Transverse colon (tissue), 4 donors: Measurements from ENCODE around the gene KRTAP4-8. TPM values are rescaled to one million over a fixed set of nuclear protein-coding genes. Genes with fewer than 3 reads are reported as not detected.
"Not testable (repeated sequence)": the region's sequence is repeated elsewhere in the genome, so short reads cannot be mapped to it uniquely, and the experiment has no call there.

ENCODE experiments used
- DNase-seq: peaks from one replicate; pipeline ENCODE4 v3.0.0-alpha.2; 2019
- H3K27ac ChIP-seq, 4 donors: fragments of 200-600 bp; sonication (generic); 2 replicates each; pipeline ENCODE4 v1.5.1; 2016 to 2018; ENCODE audit warnings: inconsistent platforms in 4 of 4
- H3K27me3 ChIP-seq: fragments of 200-600 bp; sonication (generic); 2 replicates; pipeline ENCODE4 v1.5.1; 2017; ENCODE audit warnings: inconsistent platforms
- H3K36me3 ChIP-seq, 4 donors: fragments of 200-600 bp; sonication (generic); 2 replicates each; pipeline ENCODE4 v1.5.1; 2017 to 2019; ENCODE audit warnings: inconsistent platforms in 4 of 4
- H3K4me1 ChIP-seq, 4 donors: fragments of 200-600 bp; sonication (generic); 2 replicates each; pipeline ENCODE4 v1.5.1; 2017 to 2020; ENCODE audit warnings: inconsistent platforms in 4 of 4
- H3K4me3 ChIP-seq, 4 donors: fragments of 200-600 bp; sonication (generic); 1 replicate in 1 of 4; 2 replicates in 3 of 4; pipeline versions ENCODE4 v1.5.1 to v1.6.1; 2017 to 2019; ENCODE audit warnings: inconsistent platforms in 4 of 4
- H3K9me3 ChIP-seq, 2 donors: fragments of 200-600 bp; sonication (generic); 2 replicates each; pipeline ENCODE4 v1.5.1; 2017 to 2019; ENCODE audit warnings: inconsistent platforms in 2 of 2
- CTCF ChIP-seq, 5 experiments: fragments of 200-600 bp in 3 of 5; fragments of 450-650 bp in 2 of 5; sonication (generic) in 3 of 5; IDR thresholded peaks; 1 replicate in 2 of 5; 2 replicates in 3 of 5; pipeline ENCODE4 v1.5.1; 2016 to 2017; ENCODE audit warnings: antibody characterized with exemption in 5 of 5, inconsistent platforms in 3 of 5, mild to moderate bottlenecking in 2 of 5, moderate library complexity in 1 of 5
- EP300 ChIP-seq: sonication (generic); formaldehyde crosslinking; IDR thresholded peaks from one replicate; pipeline ENCODE4 v1.6.1; 2017; ENCODE audit warnings: antibody characterized with exemption, low read depth
- POLR2A ChIP-seq: fragments of 450-650 bp; IDR thresholded peaks from one replicate; pipeline ENCODE4 v1.6.1; 2016; ENCODE audit warnings: antibody characterized with exemption, mild to moderate bottlenecking, moderate library complexity
- POLR2AphosphoS5 ChIP-seq, 3 donors: sonication (generic); formaldehyde crosslinking; IDR thresholded peaks; one replicate each; pipeline ENCODE4 v1.6.1; 2016; ENCODE audit warnings: antibody characterized with exemption in 3 of 3
- WGBS, 2 donors: methylation state at CpG; one replicate each; pipeline ENCODE4 v1.1.5; 2018; ENCODE audit warnings: low coverage in 1 of 2; 5-methylcytosine and 5-hydroxymethylcytosine counted together
- in situ Hi-C, 4 donors: fragments of 200-750 bp; cut with MboI; loops; one replicate each; pipeline versions ENCODE4 v1.15.0 to v1.15.1; 2017; ENCODE audit warnings: low sequenced_read_pairs in 3 of 4, low pct_ligation_motif_present in 1 of 4, low pct_unique_long_range_greater_than_20kb in 1 of 4
- intact Hi-C: fragments of 100-400 bp; cut with DNase I; formaldehyde crosslinking; loops from one replicate; pipeline ENCODE4 v1.15.1; 2023; ENCODE audit warnings: low total_unique reads
- total RNA-seq, 4 donors: library from RNA; depleted of rRNA; stranded (reverse); fragments of >200 nt; gene quantifications; one replicate each; pipeline ENCODE4 v1.1.0, GENCODE V29; 2016

The KRTAP4-8 gene
- total RNA-seq, 4 donors from 2014 or later = not detected

- Histone ChIP-seq H3K4me1 (no peaks in the 10 kb centered on the region), H3K4me3 (no peak overlapping the region), H3K27ac (no peak overlapping the region), H3K27me3 (peaks cover 6% of the 10 kb centered on the region), H3K9me3 (no peaks in the 10 kb centered on the region), H3K36me3 (no peaks in the 10 kb centered on the region)
- no peak for DNase-seq
- WGBS, 2 donors = 62 to 82% methylated on average over 3 of the region's 3 CpGs
- in situ Hi-C loops (no loop called here), intact Hi-C loops (no loop called here)
- TF ChIP-seq POLR2AphosphoS5 (IDR thresholded peaks at IDR 0.05) (no peak), EP300 (no peak), CTCF (IDR thresholded peaks at IDR 0.05) (no peak), POLR2A (no peak)
These were observed 28.9 kb downstream of the KRTAP4-8 start for GRCh38 chr17:41069031-41069430.

GRCh38 chr17:41067281-41067680, 30.7 kb downstream of the KRTAP4-8 start:
- Histone ChIP-seq H3K36me3 (no peaks in the 10 kb centered on the region), H3K4me1 (no peaks in the 10 kb centered on the region), H3K27me3 (peaks cover 9% of the 10 kb centered on the region), H3K4me3 (no peak overlapping the region), H3K27ac (no peak overlapping the region), H3K9me3 (no peaks in the 10 kb centered on the region)
- in situ Hi-C loops (no loop called here), intact Hi-C loops (no loop called here)
- DNase-seq = no peak
- TF ChIP-seq CTCF (IDR thresholded peaks at IDR 0.05) (no peak), EP300 (no peak), POLR2A (no peak)

DNA sequence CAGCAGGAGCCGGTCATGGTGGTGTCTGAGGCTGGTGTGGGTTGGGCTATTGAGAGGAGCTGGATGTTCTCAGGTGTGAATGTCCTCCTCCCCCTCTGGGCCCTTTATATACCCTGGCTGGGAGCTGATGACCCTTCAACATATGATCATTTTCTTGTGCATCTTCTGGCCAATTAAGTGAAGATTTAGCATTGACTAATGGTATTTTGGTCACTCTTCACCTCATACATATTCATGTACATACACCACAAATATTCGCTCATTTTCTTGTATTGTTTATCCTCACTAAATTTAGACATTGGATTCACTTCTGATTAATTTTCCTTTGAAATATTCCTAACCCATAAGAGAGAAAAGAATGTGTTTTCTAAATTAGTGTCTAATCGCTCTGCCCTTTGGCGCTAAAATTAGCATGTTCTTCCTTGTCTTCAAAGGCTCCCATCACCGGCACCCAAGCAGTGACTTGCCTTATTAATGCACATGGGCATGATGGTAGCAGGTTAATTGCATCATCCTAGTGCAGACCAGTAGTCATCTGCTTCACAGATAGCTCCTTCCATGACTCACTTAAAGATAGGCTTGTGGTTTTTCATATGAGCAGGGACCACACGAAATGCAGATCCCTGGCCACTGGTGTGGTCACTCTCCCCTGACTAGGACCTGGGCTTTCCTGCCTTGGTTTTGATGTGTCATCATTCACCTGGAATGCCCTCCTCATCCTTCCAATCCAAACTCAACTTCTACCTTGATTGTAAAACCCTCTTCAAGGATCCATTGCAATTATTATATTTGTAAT, 31.9 kb downstream of the KRTAP4-8 start, which contains the start of gene KRTAP2-4:
KRTAP2-4 (minus strand) TSS at position 51 of the 796 bp plus-strand sequence; CDS start at position 17, 34 bp downstream.
- Histone ChIP-seq H3K27me3 (peaks cover 21% of the 10 kb centered on the region), H3K27ac (no peak within 1 kb of the TSS), H3K4me3 (no peak within 1 kb of the TSS), H3K9me3 (no peaks in the 10 kb centered on the region), H3K36me3 (no peaks in the 10 kb centered on the region), H3K4me1 (no peaks in the 10 kb centered on the region)
- no peak for DNase-seq
- in situ Hi-C loops = no loop called here
- intact Hi-C loops = no loop called here
- no peak for TF ChIP-seq EP300
- no peak for TF ChIP-seq POLR2AphosphoS5 (IDR thresholded peaks at IDR 0.05)
- 91 to 93% methylated on average over 4 to 6 of the region's 6 CpGs for WGBS, 2 donors

- H3K36me3 ChIP-seq, intact Hi-C loops, in situ Hi-C loops, H3K4me1 ChIP-seq, H3K27ac ChIP-seq, H3K4me3 ChIP-seq, H3K9me3 ChIP-seq, DNase-seq: not testable (repeated sequence)
- WGBS, 2 donors = 68 to 69% methylated on average over 3 to 6 of the region's 16 CpGs
- peaks cover 23% of the 10 kb centered on the region for H3K27me3 ChIP-seq
These were observed 32.8 kb downstream of the KRTAP4-8 start for GRCh38 chr17:41065016-41065689.

DNA sequence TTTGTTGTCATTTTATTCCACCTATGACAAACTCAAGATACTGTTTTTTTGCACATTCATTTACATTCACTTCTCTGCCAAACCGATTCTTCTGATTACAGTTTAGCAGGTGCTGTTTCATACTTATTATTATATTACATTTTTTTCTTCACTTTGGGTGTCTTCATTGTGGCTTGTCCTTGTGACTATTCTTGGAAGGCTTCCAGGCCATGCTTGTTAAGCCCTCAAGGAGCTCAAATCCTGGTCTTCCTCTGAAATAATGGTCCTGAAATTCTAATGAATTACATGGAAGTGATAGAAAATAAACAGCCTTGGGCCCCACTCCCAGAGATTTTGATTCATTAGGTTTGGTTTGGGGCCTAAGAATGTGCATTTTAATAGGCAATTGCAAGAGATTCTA, 33.6 kb downstream of the KRTAP4-8 start:
- intact Hi-C loops = no loop called here
- Histone ChIP-seq H3K9me3 (no peaks in the 10 kb centered on the region), H3K36me3 (no peaks in the 10 kb centered on the region), H3K27ac (no peak overlapping the region), H3K27me3 (peaks cover 23% of the 10 kb centered on the region), H3K4me3 (no peak overlapping the region), H3K4me1 (no peaks in the 10 kb centered on the region)
- in situ Hi-C loops = no loop called here
- TF ChIP-seq CTCF (IDR thresholded peaks at IDR 0.05) = no peak
- no peak for TF ChIP-seq EP300
- TF ChIP-seq POLR2A = no peak
- TF ChIP-seq POLR2AphosphoS5 (IDR thresholded peaks at IDR 0.05) = no peak
- DNase-seq = no peak
- WGBS, 2 donors = 50% methylated on average over 1 of the region's 1 CpG; no CpG with 5 or more reads in 1 of the 2 donors
